H9 (cell line): ENCODE results near the gene KATNA1. TPM values are rescaled to one million over a fixed set of nuclear protein-coding genes. Genes with fewer than 3 reads are reported as not detected.

Experiments
- DNase-seq: peaks from one replicate; pipeline ENCODE4 v3.0.0-alpha.2; 2017
- H2AFZ ChIP-seq: one replicate; pipeline ENCODE4 v1.6.1; 2013; ENCODE audit warnings: mild to moderate bottlenecking, low read length, control low read depth, moderate library complexity
- H2AK5ac ChIP-seq: 2 replicates; pipeline ENCODE4 v1.6.1; 2013; ENCODE audit warnings: low read length, control low read depth, mixed read lengths; ENCODE audit not compliant: insufficient read length
- H2BK120ac ChIP-seq: one replicate; pipeline ENCODE4 v1.6.1; 2013; ENCODE audit warnings: low read depth, mild to moderate bottlenecking, low read length, control low read depth, inconsistent platforms; ENCODE audit not compliant: poor library complexity, severe bottlenecking
- H2BK12ac ChIP-seq: 2 replicates; pipeline ENCODE4 v1.6.1; 2013; ENCODE audit warnings: low read length, control low read depth, mixed read lengths, low read depth; ENCODE audit not compliant: insufficient read length
- H2BK15ac ChIP-seq: 2 replicates; pipeline ENCODE4 v1.6.1; 2013; ENCODE audit warnings: low read depth, low read length, control low read depth
- H2BK20ac ChIP-seq: one replicate; pipeline ENCODE4 v1.6.1; 2013; ENCODE audit warnings: low read depth, mild to moderate bottlenecking, low read length, control low read depth, inconsistent platforms; ENCODE audit not compliant: poor library complexity, severe bottlenecking
- H2BK5ac ChIP-seq: 2 replicates; pipeline ENCODE4 v1.6.1; 2013; ENCODE audit warnings: low read length, control low read depth, mixed read lengths; ENCODE audit not compliant: insufficient read length
- H3K14ac ChIP-seq: 2 replicates; pipeline ENCODE4 v1.6.1; 2013; ENCODE audit warnings: low read length, control low read depth; ENCODE audit not compliant: insufficient read depth
- H3K18ac ChIP-seq: 2 replicates; pipeline ENCODE4 v1.6.1; 2013; ENCODE audit warnings: low read depth, mild to moderate bottlenecking, mixed read lengths, low read length, control low read depth; ENCODE audit not compliant: insufficient read length
- H3K23ac ChIP-seq: 2 replicates; pipeline ENCODE4 v1.6.1; 2013; ENCODE audit warnings: low read length, control low read depth, mixed read lengths, low read depth; ENCODE audit not compliant: insufficient read length
- H3K23me2 ChIP-seq: 2 replicates; pipeline ENCODE4 v1.6.1; 2013; ENCODE audit warnings: low read depth, mild to moderate bottlenecking, mixed read lengths, low read length, control low read depth; ENCODE audit not compliant: insufficient read length, poor library complexity, severe bottlenecking
- H3K27ac ChIP-seq: 2 replicates; pipeline ENCODE4 v1.5.1; 2013; ENCODE audit warnings: low read length, control low read depth, mixed read lengths, low read depth; ENCODE audit not compliant: insufficient read length
- H3K27me3 ChIP-seq: 2 replicates; pipeline ENCODE4 v1.6.1; 2013; ENCODE audit warnings: low read length, control low read depth, inconsistent platforms; ENCODE audit not compliant: insufficient read depth
- H3K4ac ChIP-seq: 2 replicates; pipeline ENCODE4 v1.6.1; 2013; ENCODE audit warnings: low read depth, mild to moderate bottlenecking, control low read depth, inconsistent platforms, low read length, moderate library complexity
- H3K4me1 ChIP-seq: 2 replicates; pipeline ENCODE4 v1.6.1; 2013; ENCODE audit warnings: low read length, control low read depth, inconsistent platforms; ENCODE audit not compliant: insufficient read depth
- H3K4me2 ChIP-seq: 2 replicates; pipeline ENCODE4 v1.6.1; 2013; ENCODE audit warnings: low read length, control low read depth, mixed read lengths; ENCODE audit not compliant: insufficient read length, insufficient read depth
- H3K56ac ChIP-seq: 2 replicates; pipeline ENCODE4 v1.6.1; 2013; ENCODE audit warnings: low read depth, mild to moderate bottlenecking, mixed read lengths, low read length, control low read depth; ENCODE audit not compliant: insufficient read length
- H3K79me1 ChIP-seq: 2 replicates; pipeline ENCODE4 v1.6.1; 2013; ENCODE audit warnings: low read depth, mild to moderate bottlenecking, moderate library complexity, low read length, control low read depth, inconsistent platforms; ENCODE audit not compliant: insufficient read depth, poor library complexity, severe bottlenecking
- H3K79me2 ChIP-seq: 2 replicates; pipeline ENCODE4 v1.6.1; 2013; ENCODE audit warnings: low read length, control low read depth, inconsistent platforms; ENCODE audit not compliant: insufficient read depth
- H3K9ac ChIP-seq: 2 replicates; pipeline ENCODE4 v1.6.1; 2013; ENCODE audit warnings: low read length, control low read depth, mixed read lengths; ENCODE audit not compliant: insufficient read length; ENCODE audit errors: extremely low read depth
- H3K9me3 ChIP-seq: one replicate; pipeline ENCODE4 v1.6.1; 2013; ENCODE audit warnings: low read depth, low read length, inconsistent platforms; ENCODE audit not compliant: control insufficient read depth
- H3T11ph ChIP-seq: one replicate; pipeline ENCODE4 v1.6.1; 2013; ENCODE audit warnings: mild to moderate bottlenecking, low read length, control low read depth, inconsistent platforms
- H4K20me1 ChIP-seq: one replicate; pipeline ENCODE4 v1.6.1; 2013; ENCODE audit not compliant: control insufficient read depth, insufficient read length, insufficient read depth
- H4K5ac ChIP-seq: 2 replicates; pipeline ENCODE4 v1.6.1; 2013; ENCODE audit warnings: low read depth, mild to moderate bottlenecking, mixed read lengths, low read length, control low read depth; ENCODE audit not compliant: insufficient read length
- H4K8ac ChIP-seq: replicated peaks from 2 replicates; pipeline ENCODE4 v1.6.1; 2013; ENCODE audit warnings: low read length, control low read depth, mixed read lengths, low read depth; ENCODE audit not compliant: insufficient read length
- H4K91ac ChIP-seq: 2 replicates; pipeline ENCODE4 v1.6.1; 2013; ENCODE audit warnings: low read depth, mild to moderate bottlenecking, moderate library complexity, mixed read lengths, low read length, control low read depth; ENCODE audit not compliant: insufficient read length
- H3K27ac Mint-ChIP-seq, 3 experiments: 2 replicates in 2 of 3; 3 replicates in 1 of 3; pipeline ENCODE4 v1.8.0; 2020 to 2021; ENCODE audit warnings: mixed read lengths in 3 of 3, mild to moderate bottlenecking in 1 of 3, moderate library complexity in 1 of 3
- H3K27me3 Mint-ChIP-seq: 2 replicates; pipeline ENCODE4 v1.8.0; 2021; ENCODE audit warnings: low read depth, mild to moderate bottlenecking, moderate library complexity, mixed read lengths
- H3K36me3 Mint-ChIP-seq, 3 experiments: 2 replicates in 2 of 3; 3 replicates in 1 of 3; pipeline ENCODE4 v1.8.0; 2020 to 2021; ENCODE audit warnings: low read depth in 3 of 3, mixed read lengths in 3 of 3; ENCODE audit not compliant: insufficient read depth in 1 of 3
- H3K4me1 Mint-ChIP-seq, 2 experiments: 2 replicates each; pipeline ENCODE4 v1.8.0; 2020; ENCODE audit warnings: mixed read lengths in 2 of 2
- H3K4me3 Mint-ChIP-seq, 2 experiments: 2 replicates in 1 of 2; 3 replicates in 1 of 2; pipeline ENCODE4 v1.8.0; 2020 to 2021; ENCODE audit warnings: mild to moderate bottlenecking in 2 of 2, mixed read lengths in 2 of 2, moderate library complexity in 1 of 2
- H3K9me3 Mint-ChIP-seq, 2 experiments: 2 replicates in 1 of 2; 3 replicates in 1 of 2; pipeline ENCODE4 v1.8.0; 2020; ENCODE audit warnings: mild to moderate bottlenecking in 2 of 2, mixed read lengths in 2 of 2, moderate library complexity in 1 of 2
- total RNA-seq: library from RNA; stranded (reverse); gene quantifications from 2 replicates; pipeline ENCODE4 v1.2.1, GENCODE V29; 2021
- TF ChIP-seq, protein P1 (sequence below): fragments of 200-600 bp; sonication (generic); conservative IDR thresholded peaks from 3 replicates; pipeline ENCODE4 v1.8.0; 2021; ENCODE audit warnings: antibody characterized with exemption, mild to moderate bottlenecking

The KATNA1 gene
- total RNA-seq, 1 experiment from 2014 or later = 18.3 TPM

GRCh38 chr6:149627672-149628071 is 20.8 kb downstream of the KATNA1 start:
- Histone ChIP-seq H3T11ph (no peak overlapping the region), H3K14ac (no peak overlapping the region), H3K4me1 (no peaks in the 10 kb centered on the region), H3K4ac (no peak overlapping the region), H2AK5ac (no peak overlapping the region), H4K20me1 (no peaks in the 10 kb centered on the region), H2BK20ac (no peak overlapping the region), H3K23me2 (no peaks in the 10 kb centered on the region), H3K18ac (no peak overlapping the region), H2BK5ac (no peak overlapping the region), H3K4me2 (no peak overlapping the region), H4K91ac (no peak overlapping the region), H4K5ac (no peak overlapping the region), H2BK12ac (no peak overlapping the region), H2BK120ac (no peak overlapping the region), H3K56ac (no peak overlapping the region), H3K79me2 (no peaks in the 10 kb centered on the region), H3K27me3 (no peaks in the 10 kb centered on the region), H2AFZ (no peak overlapping the region), H3K9ac (no peak overlapping the region), H3K79me1 (no peaks in the 10 kb centered on the region), H2BK15ac (no peak overlapping the region), H3K23ac (no peak overlapping the region), H3K9me3 (no peaks in the 10 kb centered on the region), H4K8ac (no peak overlapping the region), H3K27ac (no peak overlapping the region)
- TF ChIP-seq, protein P1, sequence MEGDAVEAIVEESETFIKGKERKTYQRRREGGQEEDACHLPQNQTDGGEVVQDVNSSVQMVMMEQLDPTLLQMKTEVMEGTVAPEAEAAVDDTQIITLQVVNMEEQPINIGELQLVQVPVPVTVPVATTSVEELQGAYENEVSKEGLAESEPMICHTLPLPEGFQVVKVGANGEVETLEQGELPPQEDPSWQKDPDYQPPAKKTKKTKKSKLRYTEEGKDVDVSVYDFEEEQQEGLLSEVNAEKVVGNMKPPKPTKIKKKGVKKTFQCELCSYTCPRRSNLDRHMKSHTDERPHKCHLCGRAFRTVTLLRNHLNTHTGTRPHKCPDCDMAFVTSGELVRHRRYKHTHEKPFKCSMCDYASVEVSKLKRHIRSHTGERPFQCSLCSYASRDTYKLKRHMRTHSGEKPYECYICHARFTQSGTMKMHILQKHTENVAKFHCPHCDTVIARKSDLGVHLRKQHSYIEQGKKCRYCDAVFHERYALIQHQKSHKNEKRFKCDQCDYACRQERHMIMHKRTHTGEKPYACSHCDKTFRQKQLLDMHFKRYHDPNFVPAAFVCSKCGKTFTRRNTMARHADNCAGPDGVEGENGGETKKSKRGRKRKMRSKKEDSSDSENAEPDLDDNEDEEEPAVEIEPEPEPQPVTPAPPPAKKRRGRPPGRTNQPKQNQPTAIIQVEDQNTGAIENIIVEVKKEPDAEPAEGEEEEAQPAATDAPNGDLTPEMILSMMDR = no peak
- peak overlapping the region; percentile 22 to 69 (median 30); a peak in 3 of 7 replicates for H3K27ac Mint-ChIP-seq
- H3K4me3 Mint-ChIP-seq = no peak overlapping the region
- DNase-seq = no peak
- no peaks in the 10 kb centered on the region for H3K9me3 Mint-ChIP-seq
- peaks cover 7 to 33% (median 19%) of the 10 kb centered on the region in 3 experiments; a peak in 5 of 7 replicates for H3K36me3 Mint-ChIP-seq
- H3K27me3 Mint-ChIP-seq = no peaks in the 10 kb centered on the region
- no peaks in the 10 kb centered on the region for H3K4me1 Mint-ChIP-seq
